H1 (cell line): ENCODE results near the gene DHDDS. TPM values are rescaled to one million over a fixed set of nuclear protein-coding genes. Genes with fewer than 3 reads are reported as not detected.

Experiments used
- CTCF ChIA-PET: fragments of 300-600 bp; sonication (Branson Sonifier 250); formaldehyde crosslinking; loops from one replicate; lab custom pipeline; 2021; ENCODE audit not compliant: partially characterized antibody; lab: Charles Lee
- POLR2A ChIA-PET: fragments of 300-600 bp; sonication (Branson Sonifier 250); formaldehyde crosslinking; loops from one replicate; lab custom pipeline; 2021; ENCODE audit warnings: inconsistent platforms; ENCODE audit not compliant: partially characterized antibody; lab: Charles Lee
- DNase-seq, 2 experiments: peaks; one replicate each; pipeline versions ENCODE4 v3.0.0 to v3.0.0-alpha.2; 2010 to 2022; ENCODE audit warnings: low spot score in 2 of 2, low read depth in 1 of 2, mixed read lengths in 1 of 2
- FAIRE-seq: peaks from 2 replicates; lab custom pipeline; 2011; peaks lifted over from hg19 to GRCh38; lab: Jason Lieb, UNC
- H2AFZ ChIP-seq: 2 replicates; pipeline ENCODE4 v1.8.1; 2012; ENCODE audit warnings: low read length, inconsistent platforms
- H2AK5ac ChIP-seq: 2 replicates; pipeline ENCODE4 v1.6.1; 2013; ENCODE audit warnings: low read depth, low read length
- H2BK120ac ChIP-seq: replicated peaks from 2 replicates; pipeline ENCODE3; 2013; ENCODE audit warnings: low read depth, low read length, inconsistent platforms
- H2BK12ac ChIP-seq: 2 replicates; pipeline ENCODE4 v1.6.1; 2013; ENCODE audit warnings: low read depth, low read length
- H2BK15ac ChIP-seq: 2 replicates; pipeline ENCODE4 v1.6.1; 2013; ENCODE audit warnings: low read length
- H2BK20ac ChIP-seq: 2 replicates; pipeline ENCODE4 v1.6.1; 2013; ENCODE audit warnings: low read length
- H2BK5ac ChIP-seq: 2 replicates; pipeline ENCODE4 v1.6.1; 2013; ENCODE audit warnings: low read depth, low read length
- H3K14ac ChIP-seq: 2 replicates; pipeline ENCODE4 v1.6.1; 2013; ENCODE audit warnings: inconsistent platforms; ENCODE audit not compliant: insufficient read length
- H3K18ac ChIP-seq: 2 replicates; pipeline ENCODE4 v1.6.1; 2013; ENCODE audit warnings: low read length; ENCODE audit errors: extremely low read depth
- H3K23ac ChIP-seq: 2 replicates; pipeline ENCODE4 v1.6.1; 2013; ENCODE audit warnings: inconsistent platforms; ENCODE audit not compliant: insufficient read length
- H3K23me2 ChIP-seq: 2 replicates; pipeline ENCODE4 v1.6.1; 2013; ENCODE audit warnings: low read depth, low read length
- H3K27ac ChIP-seq: 2 replicates; pipeline ENCODE4 v1.6.1; 2011; ENCODE audit warnings: low read depth, low read length, inconsistent platforms
- H3K27me3 ChIP-seq, 4 experiments: replicated peaks in 1 of 4; 1 replicate in 1 of 4; 2 replicates in 3 of 4; pipeline versions ENCODE4 v1.6.1 to v1.8.1; 2011 to 2013; ENCODE audit warnings: low read length in 3 of 4, mild to moderate bottlenecking in 3 of 4, inconsistent platforms in 2 of 4, mixed read lengths in 2 of 4, moderate library complexity in 1 of 4; ENCODE audit not compliant: control insufficient read depth in 3 of 4, insufficient read depth in 3 of 4; ENCODE audit errors: extremely low read depth in 1 of 4
- H3K36me3 ChIP-seq, 4 experiments: 2 replicates each; pipeline versions ENCODE4 v1.6.1 to v1.8.1; 2011 to 2013; ENCODE audit warnings: mild to moderate bottlenecking in 4 of 4, low read length in 3 of 4, moderate library complexity in 2 of 4, control low read depth in 1 of 4, inconsistent platforms in 1 of 4; ENCODE audit not compliant: insufficient read depth in 4 of 4, control insufficient read depth in 2 of 4
- H3K4ac ChIP-seq: replicated peaks from 2 replicates; pipeline ENCODE3; 2013; ENCODE audit warnings: low read length, low read depth, mixed read lengths, inconsistent platforms; ENCODE audit not compliant: insufficient read length
- H3K4me1 ChIP-seq, 4 experiments: replicated peaks in 1 of 4; 1 replicate in 1 of 4; 2 replicates in 3 of 4; pipeline versions ENCODE4 v1.6.1 to v1.8.1; 2011 to 2013; ENCODE audit warnings: low read length in 3 of 4, inconsistent platforms in 2 of 4, mixed read lengths in 1 of 4; ENCODE audit not compliant: insufficient read depth in 4 of 4, control insufficient read depth in 3 of 4
- H3K4me2 ChIP-seq, 2 experiments: 2 replicates each; pipeline versions ENCODE4 v1.6.1 to v1.8.1; 2011 to 2013; ENCODE audit warnings: low read depth in 2 of 2, low read length in 2 of 2, control low read depth in 1 of 2, inconsistent platforms in 1 of 2, mild to moderate bottlenecking in 1 of 2; ENCODE audit not compliant: insufficient read depth in 1 of 2
- H3K4me3 ChIP-seq, 4 experiments: fragments of 200-600, 300-600 bp in 1 of 4; sonication (generic), shearing (Covaris generic), sonication (Bioruptor Twin) in 1 of 4; 2 replicates each; pipeline versions ENCODE4 v1.5.1 to v1.8.1; 2011 to 2016; ENCODE audit warnings: low read length in 4 of 4, low read depth in 3 of 4, control low read depth in 2 of 4, inconsistent platforms in 2 of 4, mild to moderate bottlenecking in 2 of 4, mixed read lengths in 1 of 4, moderate library complexity in 1 of 4; ENCODE audit not compliant: insufficient read depth in 2 of 4; ENCODE audit errors: extremely low read depth in 1 of 4
- H3K56ac ChIP-seq: replicated peaks from 2 replicates; pipeline ENCODE3; 2013; ENCODE audit warnings: low read depth, mild to moderate bottlenecking, mixed read lengths, low read length, inconsistent platforms; ENCODE audit not compliant: insufficient read length
- H3K79me1 ChIP-seq: 2 replicates; pipeline ENCODE4 v1.6.1; 2013; ENCODE audit warnings: low read depth, low read length, control low read depth
- H3K79me2 ChIP-seq, 2 experiments: 2 replicates each; pipeline versions ENCODE4 v1.6.1 to v1.8.1; 2012 to 2013; ENCODE audit warnings: low read length in 2 of 2, mild to moderate bottlenecking in 2 of 2, inconsistent platforms in 1 of 2; ENCODE audit not compliant: insufficient read depth in 2 of 2, control insufficient read depth in 1 of 2
- H3K9ac ChIP-seq, 4 experiments: replicated peaks in 1 of 4; 1 replicate in 1 of 4; 2 replicates in 3 of 4; pipeline versions ENCODE4 v1.6.1 to v1.8.1; 2011 to 2013; ENCODE audit warnings: low read depth in 3 of 4, low read length in 3 of 4, control low read depth in 2 of 4, mild to moderate bottlenecking in 2 of 4, moderate library complexity in 2 of 4, inconsistent platforms in 1 of 4; ENCODE audit errors: extremely low read depth in 1 of 4
- H3K9me3 ChIP-seq, 2 experiments: 2 replicates each; pipeline versions ENCODE4 v1.6.1 to v1.8.1; 2012 to 2013; ENCODE audit warnings: mild to moderate bottlenecking in 2 of 2, moderate library complexity in 2 of 2, control low read depth in 1 of 2, inconsistent platforms in 1 of 2, low read depth in 1 of 2, low read length in 1 of 2, mixed read lengths in 1 of 2; ENCODE audit not compliant: insufficient read depth in 2 of 2
- H4K20me1 ChIP-seq, 2 experiments: replicated peaks in 1 of 2; 2 replicates each; pipeline versions ENCODE3 to v1.8.1; 2011 to 2013; ENCODE audit warnings: inconsistent platforms in 2 of 2, low read length in 2 of 2, mild to moderate bottlenecking in 1 of 2; ENCODE audit not compliant: insufficient read depth in 2 of 2, control insufficient read depth in 1 of 2
- H4K5ac ChIP-seq: 2 replicates; pipeline ENCODE4 v1.6.1; 2013; ENCODE audit warnings: low read length, low read depth, mixed read lengths, inconsistent platforms; ENCODE audit not compliant: insufficient read length
- H4K8ac ChIP-seq: 2 replicates; pipeline ENCODE4 v1.8.0; 2013; ENCODE audit warnings: mild to moderate bottlenecking, moderate library complexity, low read length, inconsistent platforms; ENCODE audit not compliant: insufficient read depth; ENCODE audit errors: extremely low read depth
- H4K91ac ChIP-seq: replicated peaks from 2 replicates; pipeline ENCODE3; 2013; ENCODE audit warnings: low read length, mixed read lengths, inconsistent platforms; ENCODE audit not compliant: insufficient read length
- EP300 ChIP-seq, 2 experiments: IDR thresholded peaks; 1 replicate in 1 of 2; 2 replicates in 1 of 2; pipeline ENCODE4 v1.6.1; 2011 to 2012; ENCODE audit warnings: low read depth in 2 of 2, low read length in 2 of 2, mild to moderate bottlenecking in 2 of 2, borderline replicate concordance in 1 of 2, inconsistent platforms in 1 of 2, moderate library complexity in 1 of 2
- KDM4A ChIP-seq: IDR thresholded peaks from one replicate; pipeline ENCODE4 v1.7.1; 2012; ENCODE audit warnings: low read depth, mild to moderate bottlenecking, moderate library complexity, low read length, inconsistent platforms; ENCODE audit not compliant: severe bottlenecking
- RBBP5 ChIP-seq: IDR thresholded peaks from 2 replicates; pipeline ENCODE4 v1.7.1; 2012; ENCODE audit warnings: low read depth, mild to moderate bottlenecking, inconsistent platforms, low read length, moderate library complexity, borderline replicate concordance
- TAF1 ChIP-seq: IDR thresholded peaks from 2 replicates; pipeline ENCODE4 v1.6.1; 2011; ENCODE audit warnings: mild to moderate bottlenecking, low read depth, low read length
- WGBS, 2 experiments: shearing (Covaris generic) in 1 of 2; methylation state at CpG; one replicate each; pipeline versions ENCODE4 v1.1.6 to v1.1.7; 2013 to 2015; ENCODE audit warnings: low lambda C conversion rate in 2 of 2, mixed read lengths in 2 of 2, inconsistent platforms in 1 of 2, low coverage in 1 of 2, missing lambda C conversion rate in 1 of 2; ENCODE audit not compliant: insufficient replicate concordance in 2 of 2, insufficient coverage in 1 of 2, insufficient read length in 1 of 2; ENCODE audit errors: extremely low coverage in 1 of 2, missing lambda C conversion rate in 1 of 2; 5-methylcytosine and 5-hydroxymethylcytosine counted together
- polyA plus RNA-seq, 7 experiments: library from polyadenylated mRNA; depleted of rRNA in 3 of 7; stranded (reverse) in 5 of 7; unstranded in 2 of 7; fragments of >200 nt in 5 of 7; fragments of 200-250 nt in 2 of 7; gene quantifications; 1 replicate in 5 of 7; 2 replicates in 1 of 7; 4 replicates in 1 of 7; pipeline versions ENCODE4 v1.2.1 to v1.2.3, GENCODE V29; 2011 to 2013; ENCODE audit warnings: missing spikeins in 2 of 7, mixed read lengths in 2 of 7
- total RNA-seq: library from RNA; stranded (reverse); fragmentation: NEBNext Ultra II Directional; extraction: Animal tissue kit (Norgen Biotek cat#: 25700); gene quantifications from 2 replicates; pipeline ENCODE4 v1.2.1, GENCODE V29; 2021

The DHDDS gene
- total and polyA plus RNA-seq, 2 of the 8 experiments (the other 6 are each of a cell fraction or from before 2014, with no cell fraction given) = 28.3 to 44.6 TPM

DNA sequence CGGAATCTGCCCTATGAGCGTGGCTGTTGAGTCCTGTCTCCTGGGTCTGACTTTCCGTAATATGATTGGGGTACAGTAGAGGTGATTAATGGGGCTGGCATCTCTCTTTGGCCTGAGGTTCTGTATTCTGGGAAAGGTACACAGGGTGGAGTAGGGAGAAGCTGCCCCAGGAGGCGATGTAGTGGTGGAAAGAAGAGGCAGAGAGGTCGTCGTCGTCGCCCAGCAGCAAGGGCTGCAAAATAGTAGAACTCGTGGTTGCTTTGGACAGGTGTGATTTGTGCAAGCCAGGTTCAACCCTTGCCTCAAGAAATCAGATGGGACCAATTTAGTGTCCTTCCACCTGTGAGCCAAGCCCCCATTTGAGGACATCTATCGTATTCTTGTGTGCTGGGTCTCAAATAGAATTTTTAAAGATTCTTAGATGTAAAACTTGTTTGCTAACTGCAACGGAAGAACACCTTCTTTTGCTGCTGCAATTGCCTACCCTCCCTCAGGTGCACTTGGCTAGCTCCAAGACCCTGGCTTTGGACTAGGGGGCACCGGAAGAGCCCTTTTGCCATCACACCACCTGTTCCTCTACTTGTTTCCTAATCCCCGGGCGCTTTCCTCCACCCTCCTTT lies 38.9 kb downstream of the DHDDS start:
- no peaks in the 10 kb centered on the region; the same call in 1 of the 2 replicates for H3K79me1 ChIP-seq
- DNase-seq = no peak

More for the DNA sequence above, 38.9 kb downstream of the DHDDS start:
- H3K18ac ChIP-seq = 0 out of 2 replicates have a peak overlapping the region, but pooled peaks have one; percentile 80
- peaks cover 8 to 13% (median 11%) of the 10 kb centered on the region in 4 experiments for H3K4me1 ChIP-seq
- H3K27ac ChIP-seq = no peak overlapping the region
- no peak overlapping the region for H2BK5ac ChIP-seq
- no peak overlapping the region for H3K56ac ChIP-seq
- H3K23me2 ChIP-seq = peaks cover 11% of the 10 kb centered on the region
- H3K27me3 ChIP-seq = peaks cover 0 to 4% (median 0%) of the 10 kb centered on the region in 4 experiments; a peak in 2 of 7 replicates
- H4K91ac ChIP-seq = no peak overlapping the region
- no peak overlapping the region for H2BK12ac ChIP-seq
- peaks cover 6 to 16% of the 10 kb centered on the region in 2 experiments for H4K20me1 ChIP-seq
- TF ChIP-seq KDM4A (peak; percentile 6), EP300 (IDR thresholded peaks at IDR 0.05; ENCODE audit: borderline replicate concordance in 1 of 2, low read depth in 2 of 2, low read length in 2 of 2) (no peak), RBBP5 (0 out of 2 replicates have a peak, but pooled peaks have one; percentile 6), TAF1 (0 out of 2 replicates have a peak, but pooled peaks have one; percentile 24)
- no peak overlapping the region for H4K8ac ChIP-seq
- peaks cover 5 to 15% of the 10 kb centered on the region in 2 experiments; a peak in 3 of 4 replicates for H3K79me2 ChIP-seq
- H3K4ac ChIP-seq = no peak overlapping the region
- no peak overlapping the region for H2BK15ac ChIP-seq
- no peak overlapping the region for H2BK120ac ChIP-seq
- ChIA-PET POLR2A (interaction anchor here (1.0 to 5.0 kb wide), 31 partner anchors 11 to 386 kb away, joined by 3 to 73 read pairs (median 7); partner anchors contain the start of genes DHDDS, LIN28A and RPS6KA1), CTCF (interaction anchor here (0.6 to 4.3 kb wide), 18 partner anchors 9 to 294 kb away, joined by 3 to 16 read pairs (median 3); partner anchors contain the start of genes CNKSR1, RPS6KA1 and SH3BGRL3)
- no peaks in the 10 kb centered on the region for H3K9me3 ChIP-seq
- peaks cover 26 to 49% (median 35%) of the 10 kb centered on the region in 4 experiments for H3K36me3 ChIP-seq
- H2AK5ac ChIP-seq = no peak overlapping the region
- WGBS, 2 experiments = 50% methylated on average over 14 of the region's 14 CpGs; no CpG with 5 or more reads in 1 of the 2 experiments
- H3K14ac ChIP-seq = no peak overlapping the region
- no peak for FAIRE-seq
- peak overlapping the region; percentile 65 to 96 (median 78); a peak in 7 of 8 replicates for H3K4me3 ChIP-seq
- no peak overlapping the region for H2AFZ ChIP-seq
- H4K5ac ChIP-seq = no peak overlapping the region
- H2BK20ac ChIP-seq = no peak overlapping the region
- peak overlapping the region; percentile 84 to 96 for H3K4me2 ChIP-seq
- H3K23ac ChIP-seq = no peak overlapping the region
- peak overlapping the region in 1 of 4 experiments; percentile 69; a peak in 3 of 7 replicates for H3K9ac ChIP-seq
